CD14-positive monocyte (primary cell): ENCODE data around the gene GMNC. TPM values are rescaled to one million over a fixed set of nuclear protein-coding genes. Genes with fewer than 3 reads are reported as not detected.

Experiments
- DNase-seq, 3 donors: peaks; one replicate each; pipeline ENCODE4 v3.0.0-alpha.2; 2011 to 2022
- H2AFZ ChIP-seq: 2 replicates; pipeline ENCODE4 v1.6.0; 2012; ENCODE audit warnings: mild to moderate bottlenecking, low read depth, low read length, inconsistent platforms; ENCODE audit not compliant: insufficient read depth, poor library complexity, severe bottlenecking
- H3K27ac ChIP-seq, 2 donors: 1 replicate in 1 of 2; 2 replicates in 1 of 2; pipeline ENCODE4 v1.5.1; 2012 to 2013; ENCODE audit warnings: low read length in 2 of 2, control low read depth in 1 of 2, inconsistent platforms in 1 of 2, low read depth in 1 of 2, mild to moderate bottlenecking in 1 of 2
- H3K27me3 ChIP-seq, 2 donors: one replicate each; pipeline versions ENCODE4 v1.6.0 to v1.6.1; 2011 to 2013; ENCODE audit warnings: low read length in 2 of 2; ENCODE audit not compliant: control insufficient read depth in 2 of 2, insufficient read depth in 2 of 2
- H3K36me3 ChIP-seq, 2 donors: replicated peaks in 1 of 2; 1 replicate in 1 of 2; 2 replicates in 1 of 2; pipeline versions ENCODE4 v1.5.1 to v1.6.1; 2012 to 2013; ENCODE audit warnings: low read length in 2 of 2, control low read depth in 1 of 2, inconsistent platforms in 1 of 2, mild to moderate bottlenecking in 1 of 2; ENCODE audit not compliant: insufficient read depth in 2 of 2, control insufficient read depth in 1 of 2
- H3K4me1 ChIP-seq, 2 donors: 1 replicate in 1 of 2; 2 replicates in 1 of 2; pipeline versions ENCODE4 v1.5.1 to v1.6.1; 2012 to 2013; ENCODE audit warnings: low read length in 2 of 2, control low read depth in 1 of 2, inconsistent platforms in 1 of 2, mild to moderate bottlenecking in 1 of 2, moderate library complexity in 1 of 2; ENCODE audit not compliant: insufficient read depth in 2 of 2, control insufficient read depth in 1 of 2
- H3K4me2 ChIP-seq: replicated peaks from 2 replicates; pipeline ENCODE3; 2012; ENCODE audit warnings: low read length, moderate library complexity, mild to moderate bottlenecking; ENCODE audit not compliant: poor library complexity, severe bottlenecking; ENCODE audit errors: extremely low read depth
- H3K4me3 ChIP-seq, 3 experiments: fragments of 200-600 bp in 1 of 3; sonication (generic) in 1 of 3; replicated peaks in 1 of 3; 1 replicate in 2 of 3; 2 replicates in 1 of 3; pipeline ENCODE4 v1.5.1; 2011 to 2013; ENCODE audit warnings: low read length in 3 of 3, mild to moderate bottlenecking in 3 of 3, control low read depth in 2 of 3, low read depth in 2 of 3, inconsistent platforms in 1 of 3, moderate library complexity in 1 of 3
- H3K79me2 ChIP-seq: 2 replicates; pipeline ENCODE4 v1.6.0; 2012; ENCODE audit warnings: mild to moderate bottlenecking, control low read depth, inconsistent platforms, low read length, moderate library complexity; ENCODE audit not compliant: insufficient read depth
- H3K9ac ChIP-seq: 2 replicates; pipeline ENCODE4 v1.6.0; 2017; ENCODE audit warnings: low read length, mild to moderate bottlenecking; ENCODE audit not compliant: insufficient read depth, poor library complexity, severe bottlenecking
- H3K9me3 ChIP-seq, 2 donors: replicated peaks in 1 of 2; 1 replicate in 1 of 2; 2 replicates in 1 of 2; pipeline versions ENCODE4 v1.5.1 to v1.6.1; 2012 to 2013; ENCODE audit warnings: low read length in 2 of 2, control low read depth in 1 of 2; ENCODE audit not compliant: control insufficient read depth in 1 of 2, insufficient read depth in 1 of 2
- H4K20me1 ChIP-seq: 2 replicates; pipeline ENCODE4 v1.6.0; 2012; ENCODE audit warnings: mild to moderate bottlenecking, low read length, control low read depth, moderate library complexity; ENCODE audit not compliant: insufficient read depth
- H3K27ac Mint-ChIP-seq, 7 donors: one replicate each; pipeline ENCODE4 v1.8.0; 2020; ENCODE audit warnings: mild to moderate bottlenecking in 7 of 7, mixed read lengths in 7 of 7, moderate library complexity in 6 of 7, inconsistent platforms in 2 of 7
- H3K27me3 Mint-ChIP-seq, 3 donors: one replicate each; pipeline ENCODE4 v1.8.0; 2021 to 2022; ENCODE audit warnings: low read depth in 3 of 3, mild to moderate bottlenecking in 3 of 3, mixed read lengths in 3 of 3, moderate library complexity in 3 of 3, inconsistent platforms in 1 of 3
- H3K36me3 Mint-ChIP-seq, 2 donors: one replicate each; pipeline ENCODE4 v1.8.0; 2020; ENCODE audit warnings: mixed read lengths in 2 of 2, inconsistent platforms in 1 of 2, mild to moderate bottlenecking in 1 of 2
- H3K4me1 Mint-ChIP-seq: one replicate; pipeline ENCODE4 v1.8.0; 2020; ENCODE audit warnings: mild to moderate bottlenecking, mixed read lengths
- H3K4me3 Mint-ChIP-seq, 2 donors: one replicate each; pipeline ENCODE4 v1.8.0; 2020; ENCODE audit warnings: mild to moderate bottlenecking in 2 of 2, mixed read lengths in 2 of 2, moderate library complexity in 1 of 2
- H3K9me3 Mint-ChIP-seq, 7 donors: one replicate each; pipeline ENCODE4 v1.8.0; 2020 to 2022; ENCODE audit warnings: mixed read lengths in 7 of 7, mild to moderate bottlenecking in 6 of 7, moderate library complexity in 6 of 7, inconsistent platforms in 2 of 7
- CTCF ChIP-seq: fragments of 200-600 bp; IDR thresholded peaks from one replicate; pipeline ENCODE4 v1.8.0; 2022; ENCODE audit warnings: antibody characterized with exemption, mild to moderate bottlenecking
- WGBS: methylation state at CpG from one replicate; pipeline ENCODE4 v1.1.5; 2013; ENCODE audit warnings: missing lambda C conversion rate; ENCODE audit not compliant: insufficient coverage; 5-methylcytosine and 5-hydroxymethylcytosine counted together
- intact Hi-C, 2 donors: fragments of 100-400 bp; cut with micrococcal nuclease; formaldehyde crosslinking; loops; one replicate each; pipeline versions ENCODE4 v1.15.0 to v1.15.1; 2023
- polyA plus RNA-seq, 3 donors: library from polyadenylated mRNA; depleted of rRNA in 1 of 3; unstranded in 2 of 3; stranded (reverse) in 1 of 3; fragments of 300-500 nt in 2 of 3; fragments of >200 nt in 1 of 3; fragmentation: Illumina TruSeq in 2 of 3; gene quantifications; 1 replicate in 2 of 3; 2 replicates in 1 of 3; pipeline ENCODE4 v1.2.3, GENCODE V29; 2012 to 2021

GMNC gene
- polyA plus RNA-seq, 3 donors: not detected

- H2AFZ ChIP-seq: no peak overlapping the region
- Mint-ChIP-seq H3K9me3 (peaks cover 2 to 7% (median 3%) of the 10 kb centered on the region in 7 donors), H3K4me3 (no peak overlapping the region), H3K27me3 (peaks cover 0 to 5% (median 4%) of the 10 kb centered on the region in 3 donors), H3K4me1 (peaks cover 7% of the 10 kb centered on the region), H3K36me3 (no peaks in the 10 kb centered on the region), H3K27ac (no peak overlapping the region)
- H3K4me1 ChIP-seq: peaks cover 0 to 7% of the 10 kb centered on the region in 2 donors
- no peaks in the 10 kb centered on the region for H3K36me3 ChIP-seq
- H3K9ac ChIP-seq: no peak overlapping the region
- peaks cover 0 to 5% of the 10 kb centered on the region in 2 donors for H3K9me3 ChIP-seq
- H3K27me3 ChIP-seq: no peaks in the 10 kb centered on the region
- intact Hi-C loops: no loop called here
- no peak for DNase-seq
- no peaks in the 10 kb centered on the region for H3K79me2 ChIP-seq
- no peak overlapping the region for H3K4me3 ChIP-seq
- no CpG with 5 or more reads among the region's 1 CpG for WGBS
- TF ChIP-seq CTCF: no peak
- no peaks in the 10 kb centered on the region for H4K20me1 ChIP-seq
- no peak overlapping the region for H3K27ac ChIP-seq
- H3K4me2 ChIP-seq: no peak overlapping the region
Measured at GRCh38 chr3:190853464-190853863, 9.0 kb downstream of the GMNC start.

- peaks cover 0 to 3% (median 2%) of the 10 kb centered on the region in 3 donors for H3K27me3 Mint-ChIP-seq
- intact Hi-C loops: no loop called here
- no peaks in the 10 kb centered on the region for H3K36me3 Mint-ChIP-seq
- Histone ChIP-seq H3K9me3 (no peaks in the 10 kb centered on the region), H3K9ac (no peak overlapping the region), H3K4me2 (no peak overlapping the region), H4K20me1 (no peaks in the 10 kb centered on the region), H3K36me3 (no peaks in the 10 kb centered on the region), H3K4me3 (no peak overlapping the region), H3K27me3 (no peaks in the 10 kb centered on the region), H2AFZ (no peak overlapping the region), H3K4me1 (peaks cover 0 to 7% of the 10 kb centered on the region in 2 donors), H3K79me2 (no peaks in the 10 kb centered on the region), H3K27ac (no peak overlapping the region)
- H3K27ac Mint-ChIP-seq: no peak overlapping the region
- DNase-seq: no peak
- no CpG with 5 or more reads among the region's 1 CpG for WGBS
- H3K4me3 Mint-ChIP-seq: no peak overlapping the region
- peaks cover 0 to 3% (median 0%) of the 10 kb centered on the region in 7 donors for H3K9me3 Mint-ChIP-seq
- peaks cover 7% of the 10 kb centered on the region for H3K4me1 Mint-ChIP-seq
- TF ChIP-seq CTCF: no peak
Measured at GRCh38 chr3:190849607-190850006, 12.9 kb downstream of the GMNC start.
